ENCODE data around the gene ANXA9. TPM values are rescaled to one million over a fixed set of nuclear protein-coding genes. Genes with fewer than 3 reads are reported as not detected.

Gene ANXA9
- total RNA-seq, 6 experiments from 2014 or later = 9.9 to 18.5 (median 15.1) TPM

DNA sequence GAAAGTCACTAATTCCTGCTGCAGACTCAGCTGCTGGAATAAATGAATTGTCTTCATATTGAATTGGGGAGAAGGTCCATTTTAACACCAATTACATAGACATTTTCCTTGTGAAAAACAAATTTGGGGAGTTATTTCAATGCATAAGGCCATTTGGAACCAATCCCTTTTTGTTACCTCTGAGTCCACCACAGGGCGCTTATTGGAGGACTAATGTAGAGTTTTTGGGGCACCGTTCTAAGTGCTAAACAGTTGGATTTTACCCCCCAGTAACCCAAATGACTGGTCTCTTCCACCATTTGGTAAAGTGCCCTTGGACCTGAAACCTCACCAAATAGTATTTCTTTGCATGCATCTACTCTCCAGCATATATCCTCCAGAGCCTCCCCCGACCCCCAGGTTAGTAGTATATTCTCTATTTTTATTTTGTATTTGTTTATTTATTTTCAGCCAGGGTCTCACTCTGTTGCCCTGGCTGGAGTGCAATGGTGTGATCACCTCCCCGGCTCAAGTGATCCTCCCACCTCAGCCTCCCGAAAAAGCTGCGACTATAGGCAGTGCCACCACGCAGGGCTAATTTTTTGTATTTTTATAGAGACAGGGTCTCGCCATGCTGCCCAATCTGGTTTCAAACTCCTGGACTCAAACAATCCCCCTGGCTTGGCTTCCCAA lies 27.7 kb downstream of the ANXA9 start:
- no peaks in the 10 kb centered on the region for H3K27me3 ChIP-seq
- no peaks in the 10 kb centered on the region for H3K9me3 ChIP-seq
- peak overlapping the region in 1 of 3 donors; percentile 89 for H3K27ac ChIP-seq
- H3K4me1 ChIP-seq = peaks cover 0 to 75% (median 29%) of the 10 kb centered on the region in 4 donors
- no peak for TF ChIP-seq POLR2A (IDR thresholded peaks at IDR 0.05)
- TF ChIP-seq, protein P1, sequence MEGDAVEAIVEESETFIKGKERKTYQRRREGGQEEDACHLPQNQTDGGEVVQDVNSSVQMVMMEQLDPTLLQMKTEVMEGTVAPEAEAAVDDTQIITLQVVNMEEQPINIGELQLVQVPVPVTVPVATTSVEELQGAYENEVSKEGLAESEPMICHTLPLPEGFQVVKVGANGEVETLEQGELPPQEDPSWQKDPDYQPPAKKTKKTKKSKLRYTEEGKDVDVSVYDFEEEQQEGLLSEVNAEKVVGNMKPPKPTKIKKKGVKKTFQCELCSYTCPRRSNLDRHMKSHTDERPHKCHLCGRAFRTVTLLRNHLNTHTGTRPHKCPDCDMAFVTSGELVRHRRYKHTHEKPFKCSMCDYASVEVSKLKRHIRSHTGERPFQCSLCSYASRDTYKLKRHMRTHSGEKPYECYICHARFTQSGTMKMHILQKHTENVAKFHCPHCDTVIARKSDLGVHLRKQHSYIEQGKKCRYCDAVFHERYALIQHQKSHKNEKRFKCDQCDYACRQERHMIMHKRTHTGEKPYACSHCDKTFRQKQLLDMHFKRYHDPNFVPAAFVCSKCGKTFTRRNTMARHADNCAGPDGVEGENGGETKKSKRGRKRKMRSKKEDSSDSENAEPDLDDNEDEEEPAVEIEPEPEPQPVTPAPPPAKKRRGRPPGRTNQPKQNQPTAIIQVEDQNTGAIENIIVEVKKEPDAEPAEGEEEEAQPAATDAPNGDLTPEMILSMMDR (IDR thresholded peaks at IDR 0.05) = no peak
- H3K4me3 ChIP-seq = peak overlapping the region in 2 of 3 donors; percentile 71 to 73
- ATAC-seq (no peak), DNase-seq (no peak)
- 85% methylated on average over 6 of the region's 8 CpGs for WGBS (ENCODE audit: insufficient coverage, low coverage, low lambda C conversion rate, missing lambda C conversion rate)
- no peaks in the 10 kb centered on the region for H3K36me3 ChIP-seq
- intact Hi-C loops (cut with DNase I) = no loop called here

DNA sequence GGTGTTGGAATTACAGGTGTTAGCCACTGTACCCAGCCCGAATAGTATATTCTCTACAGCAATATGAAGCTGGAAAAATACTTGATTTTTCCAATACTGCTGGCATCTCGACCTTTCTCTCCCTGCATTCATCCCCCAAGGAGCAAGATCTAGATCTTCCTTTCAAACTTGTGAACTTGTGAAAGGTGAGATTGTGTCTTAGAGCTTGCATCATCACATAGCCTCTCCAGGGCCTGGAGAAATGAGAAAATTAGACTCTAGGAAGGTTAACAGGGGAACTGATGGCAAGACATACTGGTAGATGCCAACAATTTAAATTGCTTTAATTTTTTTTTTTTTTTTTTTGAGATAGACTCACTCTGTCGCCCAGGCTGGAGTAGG lies 28.2 kb downstream of the ANXA9 start:
- no peak overlapping the region for H3K27ac ChIP-seq
- WGBS (ENCODE audit: insufficient coverage, low coverage, low lambda C conversion rate, missing lambda C conversion rate) = 96% methylated on average over 3 of the region's 3 CpGs
- ATAC-seq = no peak
- no peaks in the 10 kb centered on the region for H3K36me3 ChIP-seq
- H3K4me3 ChIP-seq = no peak overlapping the region
- TF ChIP-seq, protein P1 (IDR thresholded peaks at IDR 0.05) = no peak
- no peak for TF ChIP-seq POLR2A (IDR thresholded peaks at IDR 0.05)
- no peaks in the 10 kb centered on the region for H3K27me3 ChIP-seq
- no peak for DNase-seq
- H3K9me3 ChIP-seq = no peaks in the 10 kb centered on the region
- intact Hi-C loops (cut with DNase I) = no loop called here
- peaks cover 0 to 69% (median 27%) of the 10 kb centered on the region in 4 donors for H3K4me1 ChIP-seq

DNA sequence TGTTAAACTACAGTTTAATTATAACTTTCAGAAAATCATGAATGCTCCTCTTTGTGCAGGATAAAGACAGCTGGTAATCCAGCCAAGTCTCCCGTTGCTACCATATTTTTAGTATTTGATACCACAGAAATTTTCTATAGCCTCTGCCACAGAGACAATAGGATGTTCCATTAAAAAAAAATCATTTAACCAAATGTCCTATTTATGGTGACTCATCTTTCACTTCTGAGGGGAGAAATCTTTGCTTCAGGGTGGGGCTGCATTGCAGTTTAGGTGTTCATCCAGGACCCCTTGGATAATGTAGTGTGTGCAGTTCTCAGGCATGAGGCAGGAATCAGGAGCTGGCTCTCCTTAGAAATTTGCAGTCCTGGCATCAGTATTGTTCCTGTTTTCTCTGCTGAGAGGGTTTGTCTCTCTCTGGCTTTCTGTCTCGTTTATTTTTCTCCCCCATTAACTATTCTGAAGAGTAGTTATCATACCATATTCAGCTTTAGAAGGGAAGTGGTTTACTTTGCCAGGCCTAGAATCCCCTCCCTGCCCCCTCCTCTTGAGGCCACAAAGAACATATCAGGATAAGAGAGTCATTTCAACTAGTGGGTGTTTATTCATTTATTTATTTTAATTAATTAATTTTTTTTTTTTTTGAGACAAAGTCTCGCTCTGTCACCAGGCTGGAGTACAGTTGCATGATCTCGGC lies 29.2 kb downstream of the ANXA9 start:
- Histone ChIP-seq H3K9me3 (no peaks in the 10 kb centered on the region), H3K36me3 (no peaks in the 10 kb centered on the region), H3K27me3 (no peaks in the 10 kb centered on the region), H3K4me1 (peaks cover 0 to 65% (median 27%) of the 10 kb centered on the region in 4 donors), H3K4me3 (no peak overlapping the region), H3K27ac (peak overlapping the region in 1 of 3 donors; percentile 77)
- 52% methylated on average over 4 of the region's 4 CpGs for WGBS (ENCODE audit: insufficient coverage, low coverage, low lambda C conversion rate, missing lambda C conversion rate)
- DNase-seq (no peak), ATAC-seq (no peak)
- TF ChIP-seq, protein P1 (IDR thresholded peaks at IDR 0.05) = no peak
- no peak for TF ChIP-seq POLR2A (IDR thresholded peaks at IDR 0.05)
- intact Hi-C loops (cut with DNase I) = no loop called here

DNA sequence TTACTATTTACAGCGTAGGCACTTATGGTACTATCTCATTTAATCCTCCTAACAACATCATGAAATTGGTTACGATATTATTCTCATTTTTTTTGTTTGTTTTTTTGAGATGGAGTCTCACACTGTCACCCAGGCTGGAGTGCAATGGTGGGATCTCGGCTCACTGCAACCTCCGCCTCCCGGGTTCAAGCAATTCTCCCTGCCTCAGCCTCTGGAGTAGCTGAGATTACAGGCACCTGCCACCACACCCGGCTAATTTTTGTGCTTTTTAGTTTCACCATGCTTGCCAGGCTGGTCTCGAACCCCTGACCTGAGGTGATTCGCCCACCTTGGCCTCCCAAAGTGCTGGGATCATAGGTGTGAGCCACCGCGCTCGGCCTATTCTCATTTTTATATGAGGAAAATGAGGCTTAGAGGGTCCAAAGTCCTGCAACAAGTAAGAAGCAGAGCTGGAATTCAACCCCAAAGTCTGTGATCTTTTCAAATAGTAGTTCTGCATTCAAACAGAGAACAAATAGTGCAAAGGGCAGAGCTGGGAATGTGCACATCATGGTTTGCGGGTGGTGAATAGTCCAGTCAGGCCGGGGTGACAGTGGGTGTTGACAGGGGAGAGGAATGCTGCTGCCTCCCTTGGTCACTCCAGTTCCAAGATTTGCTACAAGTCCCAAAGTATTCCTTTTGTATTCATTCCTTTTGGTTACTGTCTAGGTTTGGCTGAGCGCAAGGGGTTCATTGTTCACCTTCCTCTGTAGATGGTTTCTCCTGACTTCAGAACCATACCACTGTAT lies 30.8 kb downstream of the ANXA9 start:
- no peak for TF ChIP-seq POLR2A (IDR thresholded peaks at IDR 0.05)
- TF ChIP-seq, protein P1 (IDR thresholded peaks at IDR 0.05) = no peak
- WGBS (ENCODE audit: insufficient coverage, low coverage, low lambda C conversion rate, missing lambda C conversion rate) = 33% methylated on average over 9 of the region's 14 CpGs
- intact Hi-C loops (cut with DNase I) = no loop called here
- H3K4me3 ChIP-seq = peak overlapping the region in 2 of 3 donors; percentile 10 to 31
- peak overlapping the region; percentile 77 to 80 (median 77) for H3K27ac ChIP-seq
- H3K9me3 ChIP-seq = no peaks in the 10 kb centered on the region
- peak; percentile 58 to 79 (median 74) for ATAC-seq
- peaks cover 0 to 9% (median 1%) of the 10 kb centered on the region in 4 donors for H3K36me3 ChIP-seq
- H3K4me1 ChIP-seq = peaks cover 0 to 54% (median 22%) of the 10 kb centered on the region in 4 donors
- DNase-seq = peak; percentile 51 to 83 (median 73)
- H3K27me3 ChIP-seq = no peaks in the 10 kb centered on the region
